ENCODE measurements around the gene SEMA3F.

Gene SEMA3F

DNA sequence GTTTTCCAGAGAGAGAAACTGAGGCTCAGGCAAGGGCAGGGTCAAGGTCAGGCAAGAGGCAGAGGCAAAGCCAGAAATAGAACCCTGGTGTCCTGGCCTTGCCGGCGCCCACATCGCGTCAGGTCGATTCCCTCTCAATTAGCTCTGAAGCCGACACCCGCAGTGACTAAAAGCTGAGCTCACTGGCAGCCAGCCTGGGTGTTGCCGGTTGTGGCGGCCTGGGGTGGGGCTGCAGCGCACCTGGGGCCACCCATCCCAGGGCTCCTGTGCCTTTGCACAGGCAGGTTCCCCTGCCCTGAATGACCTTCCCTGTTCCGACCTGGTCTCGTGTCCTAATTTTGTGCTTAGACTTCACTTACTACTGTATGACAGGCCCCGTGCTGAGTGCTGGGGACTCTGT is 6.2 kb downstream of the SEMA3F start:
- H3K27me3 ChIP-seq (ENCODE audit: insufficient read depth, low read length, poor library complexity), result no peaks in the 10 kb centered on the region
- no peaks in the 10 kb centered on the region for H3K36me3 ChIP-seq (ENCODE audit: insufficient read depth, low read length)
- no peak for DNase-seq
- no peak overlapping the region for H3K4me2 ChIP-seq (ENCODE audit: insufficient read depth, low read length)
- TF ChIP-seq EZH2 (IDR thresholded peaks at IDR 0.05; ENCODE audit: borderline replicate concordance, low read depth, low read length, severe bottlenecking) (no peak), CTCF (IDR thresholded peaks at IDR 0.05; ENCODE audit: borderline replicate concordance, extremely low read depth, low read length, poor library complexity, severe bottlenecking) (no peak)
- H3K9ac ChIP-seq (ENCODE audit: low read depth, low read length), result no peak overlapping the region
- no peak overlapping the region for H3K27ac ChIP-seq (ENCODE audit: low read length)
- H3K79me2 ChIP-seq (ENCODE audit: insufficient read depth, low read length), result no peaks in the 10 kb centered on the region
- ATAC-seq (ENCODE audit: insufficient read depth, low read depth), result no peak
- H4K20me1 ChIP-seq (ENCODE audit: insufficient read depth, low read length), result no peaks in the 10 kb centered on the region
- H3K9me3 ChIP-seq (ENCODE audit: insufficient read depth, low read length, severe bottlenecking), result no peaks in the 10 kb centered on the region
- H3K4me3 ChIP-seq (ENCODE audit: low read depth in 1 of 2, low read length in 2 of 2), result no peak overlapping the region
- H2AFZ ChIP-seq (ENCODE audit: low read depth, low read length), result no peak overlapping the region
- no peaks in the 10 kb centered on the region for H3K4me1 ChIP-seq (ENCODE audit: insufficient read depth, low read length)

GRCh38 chr3:50162034-50162883 is 7.1 kb downstream of the SEMA3F start:
- Histone ChIP-seq H3K36me3 (ENCODE audit: insufficient read depth, low read length) (no peaks in the 10 kb centered on the region), H2AFZ (ENCODE audit: low read depth, low read length) (no peak overlapping the region), H3K4me3 (ENCODE audit: low read depth in 1 of 2, low read length in 2 of 2) (no peak overlapping the region), H3K27me3 (ENCODE audit: insufficient read depth, low read length, poor library complexity) (no peaks in the 10 kb centered on the region), H3K79me2 (ENCODE audit: insufficient read depth, low read length) (no peaks in the 10 kb centered on the region), H3K9ac (ENCODE audit: low read depth, low read length) (no peak overlapping the region), H4K20me1 (ENCODE audit: insufficient read depth, low read length) (no peaks in the 10 kb centered on the region), H3K4me2 (ENCODE audit: insufficient read depth, low read length) (no peak overlapping the region), H3K27ac (ENCODE audit: low read length) (no peak overlapping the region), H3K4me1 (ENCODE audit: insufficient read depth, low read length) (no peaks in the 10 kb centered on the region), H3K9me3 (ENCODE audit: insufficient read depth, low read length, severe bottlenecking) (no peaks in the 10 kb centered on the region)
- no peak for TF ChIP-seq EZH2 (IDR thresholded peaks at IDR 0.05; ENCODE audit: borderline replicate concordance, low read depth, low read length, severe bottlenecking)
- TF ChIP-seq CTCF (IDR thresholded peaks at IDR 0.05; ENCODE audit: borderline replicate concordance, extremely low read depth, low read length, poor library complexity, severe bottlenecking), result no peak
- DNase-seq, result no peak
- ATAC-seq (ENCODE audit: insufficient read depth, low read depth), result no peak

GRCh38 chr3:50163572-50164455 is 8.7 kb downstream of the SEMA3F start:
- TF ChIP-seq CTCF (IDR thresholded peaks at IDR 0.05; ENCODE audit: borderline replicate concordance, extremely low read depth, low read length, poor library complexity, severe bottlenecking) (no peak), EZH2 (IDR thresholded peaks at IDR 0.05; ENCODE audit: borderline replicate concordance, low read depth, low read length, severe bottlenecking) (no peak)
- ATAC-seq (ENCODE audit: insufficient read depth, low read depth), result no peak
- Histone ChIP-seq H3K36me3 (ENCODE audit: insufficient read depth, low read length) (no peaks in the 10 kb centered on the region), H3K79me2 (ENCODE audit: insufficient read depth, low read length) (no peaks in the 10 kb centered on the region), H3K27ac (ENCODE audit: low read length) (no peak overlapping the region), H2AFZ (ENCODE audit: low read depth, low read length) (no peak overlapping the region), H3K4me2 (ENCODE audit: insufficient read depth, low read length) (no peak overlapping the region), H3K4me3 (ENCODE audit: low read depth in 1 of 2, low read length in 2 of 2) (no peak overlapping the region), H4K20me1 (ENCODE audit: insufficient read depth, low read length) (no peaks in the 10 kb centered on the region), H3K9me3 (ENCODE audit: insufficient read depth, low read length, severe bottlenecking) (no peaks in the 10 kb centered on the region), H3K27me3 (ENCODE audit: insufficient read depth, low read length, poor library complexity) (no peaks in the 10 kb centered on the region), H3K9ac (ENCODE audit: low read depth, low read length) (no peak overlapping the region), H3K4me1 (ENCODE audit: insufficient read depth, low read length) (no peaks in the 10 kb centered on the region)
- DNase-seq, result no peak

All from DND-41 (cell line).